ENCODE results near the gene GNPNAT1. TPM values are rescaled to one million over a fixed set of nuclear protein-coding genes. Genes with fewer than 3 reads are reported as not detected.

The GNPNAT1 gene
- total and polyA plus RNA-seq, 11 donors: 2.7 to 19.9 (median 8.0) TPM

DNA sequence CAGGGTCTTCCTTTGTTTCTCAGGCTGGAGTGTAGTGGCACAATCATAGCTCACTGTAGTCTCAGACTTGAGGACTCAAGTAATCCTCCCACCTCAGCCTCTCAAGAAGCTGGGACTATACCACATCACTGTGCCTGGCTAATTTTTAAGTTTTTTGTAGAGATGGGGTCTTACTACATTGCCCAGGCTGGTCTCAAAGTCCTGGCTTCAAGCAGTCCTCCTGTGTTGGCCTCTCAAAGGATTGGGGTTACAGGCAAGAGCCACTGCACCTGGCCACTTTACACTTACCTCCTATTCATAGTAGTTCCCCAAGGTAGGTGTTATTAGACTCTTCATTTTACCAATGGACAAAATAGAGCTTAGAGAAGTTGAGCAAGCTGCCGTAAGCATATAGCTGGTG, 32.3 kb downstream of the GNPNAT1 start:
- 96 to 100% (median 99%) methylated on average over 1 of the region's 1 CpG for WGBS, 4 donors

DNA sequence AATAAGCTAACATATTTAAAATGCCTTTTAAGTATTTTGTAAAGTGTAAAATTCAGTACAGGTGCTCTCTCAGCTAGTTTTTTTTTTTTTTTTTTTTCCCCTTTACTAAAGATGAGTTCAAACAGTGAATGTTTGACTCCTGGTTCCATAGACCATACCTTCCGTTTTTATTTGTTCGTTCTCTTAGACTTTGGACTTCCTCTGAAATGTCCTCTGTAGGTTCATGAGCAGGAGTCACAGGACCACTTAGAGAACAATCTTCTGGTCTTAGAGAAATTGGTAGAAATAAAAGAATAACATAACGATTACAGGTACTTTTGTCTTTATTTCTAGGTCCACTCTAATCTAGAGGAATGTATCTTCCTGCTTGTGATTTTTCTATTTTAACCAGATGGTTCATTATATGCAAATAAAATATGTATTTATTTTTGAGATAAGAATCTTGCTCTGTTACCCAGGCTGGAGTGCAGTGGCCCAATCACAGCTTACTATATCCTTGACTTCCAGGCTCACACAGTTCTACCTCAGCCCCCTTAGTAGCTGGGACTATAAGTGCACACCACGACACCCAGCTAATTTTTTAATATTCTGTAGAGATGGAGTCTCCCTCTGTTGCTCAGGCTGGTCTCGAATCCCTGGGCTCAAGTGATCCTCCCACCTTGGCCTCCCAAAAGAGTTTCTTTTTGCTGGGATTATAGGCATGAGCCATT, 35.6 kb downstream of the GNPNAT1 start:
- peaks cover 0 to 65% (median 54%) of the 10 kb centered on the region in 9 donors for H3K36me3 ChIP-seq
- 91 to 95% (median 94%) methylated on average over 5 of the region's 5 CpGs for WGBS, 4 donors
- no peak overlapping the region for H3K4me3 ChIP-seq
- H3K9me3 ChIP-seq: no peaks in the 10 kb centered on the region
- intact Hi-C loops (cut with DNase I): no loop called here
- TF ChIP-seq POLR2A (IDR thresholded peaks at IDR 0.05): no peak
- TF ChIP-seq, protein P1, sequence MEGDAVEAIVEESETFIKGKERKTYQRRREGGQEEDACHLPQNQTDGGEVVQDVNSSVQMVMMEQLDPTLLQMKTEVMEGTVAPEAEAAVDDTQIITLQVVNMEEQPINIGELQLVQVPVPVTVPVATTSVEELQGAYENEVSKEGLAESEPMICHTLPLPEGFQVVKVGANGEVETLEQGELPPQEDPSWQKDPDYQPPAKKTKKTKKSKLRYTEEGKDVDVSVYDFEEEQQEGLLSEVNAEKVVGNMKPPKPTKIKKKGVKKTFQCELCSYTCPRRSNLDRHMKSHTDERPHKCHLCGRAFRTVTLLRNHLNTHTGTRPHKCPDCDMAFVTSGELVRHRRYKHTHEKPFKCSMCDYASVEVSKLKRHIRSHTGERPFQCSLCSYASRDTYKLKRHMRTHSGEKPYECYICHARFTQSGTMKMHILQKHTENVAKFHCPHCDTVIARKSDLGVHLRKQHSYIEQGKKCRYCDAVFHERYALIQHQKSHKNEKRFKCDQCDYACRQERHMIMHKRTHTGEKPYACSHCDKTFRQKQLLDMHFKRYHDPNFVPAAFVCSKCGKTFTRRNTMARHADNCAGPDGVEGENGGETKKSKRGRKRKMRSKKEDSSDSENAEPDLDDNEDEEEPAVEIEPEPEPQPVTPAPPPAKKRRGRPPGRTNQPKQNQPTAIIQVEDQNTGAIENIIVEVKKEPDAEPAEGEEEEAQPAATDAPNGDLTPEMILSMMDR (IDR thresholded peaks at IDR 0.05): no peak
- H3K27ac ChIP-seq: no peak overlapping the region
- DNase-seq (no peak), ATAC-seq (no peak)
- no peaks in the 10 kb centered on the region for H3K27me3 ChIP-seq
- H3K4me1 ChIP-seq: no peaks in the 10 kb centered on the region

More for the DNA sequence above, 32.3 kb downstream of the GNPNAT1 start:
- ATAC-seq (no peak), DNase-seq (no peak)
- Histone ChIP-seq H3K36me3 (peaks cover 0 to 71% (median 52%) of the 10 kb centered on the region in 9 donors), H3K9me3 (no peaks in the 10 kb centered on the region), H3K27ac (no peak overlapping the region), H3K4me3 (no peak overlapping the region), H3K4me1 (peaks cover 0 to 9% (median 0%) of the 10 kb centered on the region in 12 donors), H3K27me3 (no peaks in the 10 kb centered on the region)
- intact Hi-C loops (cut with DNase I): no loop called here
- no peak for TF ChIP-seq POLR2A (IDR thresholded peaks at IDR 0.05)
- TF ChIP-seq, protein P1 (IDR thresholded peaks at IDR 0.05): no peak

DNA sequence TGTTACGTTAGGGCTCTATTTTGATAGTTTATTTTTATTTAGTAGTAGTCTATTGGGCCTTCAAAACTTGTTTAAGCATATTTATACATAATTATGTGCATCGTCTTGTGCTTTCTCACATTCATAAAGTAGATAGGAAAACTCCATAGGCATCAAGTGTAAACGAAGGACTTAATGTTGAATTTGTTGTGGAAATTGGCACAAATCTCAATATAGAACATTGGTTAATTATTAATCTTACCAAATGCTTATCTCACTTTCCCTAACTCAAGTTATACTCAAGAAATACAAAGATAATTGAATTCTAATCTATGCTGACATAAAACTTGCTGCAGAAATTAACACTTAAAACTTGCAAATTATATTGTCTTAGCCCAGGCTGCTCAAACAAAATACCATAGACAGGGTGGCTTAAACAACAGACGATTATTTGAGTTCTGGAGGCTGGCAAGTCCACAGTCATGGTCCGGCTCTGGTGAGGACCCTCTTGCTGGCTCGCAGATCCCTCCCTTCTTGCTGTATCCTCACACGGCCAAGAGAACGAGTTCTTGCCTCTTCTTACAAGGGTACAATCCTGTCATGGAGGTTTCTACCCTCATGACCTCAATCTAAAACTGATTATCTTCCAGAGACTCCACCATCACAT, 42.6 kb downstream of the GNPNAT1 start:
- Histone ChIP-seq H3K4me1 (no peaks in the 10 kb centered on the region), H3K36me3 (peaks cover 0 to 76% (median 61%) of the 10 kb centered on the region in 9 donors), H3K27me3 (no peaks in the 10 kb centered on the region), H3K4me3 (no peak overlapping the region), H3K9me3 (no peaks in the 10 kb centered on the region), H3K27ac (no peak overlapping the region)
- no peak for ATAC-seq
- 93 to 94% (median 94%) methylated on average over 8 of the region's 8 CpGs for WGBS, 4 donors
- no peak for DNase-seq
- no peak for TF ChIP-seq POLR2A (IDR thresholded peaks at IDR 0.05)
- TF ChIP-seq, protein P1 (IDR thresholded peaks at IDR 0.05): no peak
- intact Hi-C loops (cut with DNase I): no loop called here

DNA sequence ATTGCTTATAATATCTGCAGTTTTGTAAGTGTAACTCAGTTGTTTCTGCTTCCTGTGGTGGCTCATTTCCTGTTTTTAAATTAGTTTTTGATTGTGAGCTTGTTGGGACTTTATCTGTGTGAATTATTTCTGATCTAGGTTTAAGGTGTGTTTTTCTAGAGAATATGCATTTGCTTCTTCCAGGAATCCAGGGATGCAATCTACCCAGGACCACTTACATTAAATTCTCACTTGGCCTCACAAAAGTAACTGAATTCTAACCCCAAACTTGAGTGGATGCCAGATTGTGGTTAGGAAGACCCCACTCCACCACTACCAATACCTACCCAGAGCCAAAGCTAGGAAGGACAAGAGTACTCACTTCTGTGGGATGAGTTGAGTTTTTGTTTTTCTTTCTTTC, 49.5 kb downstream of the GNPNAT1 start:
- no peak for ATAC-seq
- Histone ChIP-seq H3K4me1 (peaks cover 0 to 36% (median 7%) of the 10 kb centered on the region in 12 donors), H3K27ac (peak overlapping the region in 10 of 12 donors; percentile 9 to 96 (median 29)), H3K9me3 (no peaks in the 10 kb centered on the region), H3K36me3 (peaks cover 0 to 26% (median 8%) of the 10 kb centered on the region in 9 donors), H3K4me3 (peak overlapping the region in 1 of 12 donors; percentile 33), H3K27me3 (no peaks in the 10 kb centered on the region)
- TF ChIP-seq, protein P1 (IDR thresholded peaks at IDR 0.05): no peak
- TF ChIP-seq POLR2A (IDR thresholded peaks at IDR 0.05): no peak
- DNase-seq: no peak
- intact Hi-C loops (cut with DNase I): no loop called here
